ENCODE measurements around the gene WFS1. TPM values are rescaled to one million over a fixed set of nuclear protein-coding genes. Genes with fewer than 3 reads are reported as not detected.

Gene WFS1
- total and polyA plus RNA-seq, 2 of the 4 experiments (the other 2 are of a cell fraction) = 9.7 to 42.4 TPM

- no peak overlapping the region for H3K14ac ChIP-seq (replicated peaks; ENCODE audit: low read depth, low read length)
- no peak overlapping the region for H2BK5ac ChIP-seq (ENCODE audit: low read depth, low read length, poor library complexity, severe bottlenecking)
- CTCF ChIA-PET = no interaction called here
Measured at GRCh38 chr4:6222761-6223292, 46.8 kb upstream of the WFS1 start.

More at GRCh38 chr4:6222761-6223292, 46.8 kb upstream of the WFS1 start:
- Histone ChIP-seq H4K91ac (ENCODE audit: insufficient read depth, low read depth, low read length) (no peak overlapping the region), H3K36me3 (ENCODE audit: control insufficient read depth, insufficient read depth, low read length) (no peaks in the 10 kb centered on the region), H3K9me3 (ENCODE audit: control insufficient read depth, insufficient read depth, low read length) (peaks cover 5% of the 10 kb centered on the region), H3K4me1 (ENCODE audit: control insufficient read depth, insufficient read depth, low read length) (no peaks in the 10 kb centered on the region), H3K56ac (ENCODE audit: extremely low read depth, insufficient read depth, low read length) (no peak overlapping the region), H3K23ac (ENCODE audit: low read depth, low read length) (no peak overlapping the region), H4K8ac (ENCODE audit: low read depth in 2 of 2, low read length in 2 of 2) (no peak overlapping the region), H4K5ac (ENCODE audit: low read depth, low read length) (no peak overlapping the region), H2BK20ac (ENCODE audit: low read depth, low read length) (no peak overlapping the region), H3K18ac (ENCODE audit: low read depth, low read length) (no peak overlapping the region), H2AFZ (replicated peaks; ENCODE audit: low read length, poor library complexity) (no peak overlapping the region), H3K9me1 (ENCODE audit: insufficient read depth, low read length) (no peaks in the 10 kb centered on the region), H3K27ac (ENCODE audit: insufficient read depth, low read length) (no peak overlapping the region), H2BK120ac (ENCODE audit: low read depth, low read length) (no peak overlapping the region), H3K4me2 (ENCODE audit: low read depth, low read length) (no peak overlapping the region), H3K4me3 (ENCODE audit: insufficient read depth, low read depth, low read length) (no peak overlapping the region), H3K27me3 (ENCODE audit: control insufficient read depth, insufficient read depth, low read length) (peaks cover 3% of the 10 kb centered on the region; the same call in 1 of the 2 replicates), H3K9ac (ENCODE audit: low read depth, low read length) (no peak overlapping the region), H2BK15ac (ENCODE audit: low read depth, low read length) (no peak overlapping the region), H2AK5ac (ENCODE audit: low read depth, low read length) (no peak overlapping the region), H3K79me1 (ENCODE audit: low read depth in 1 of 2, low read length in 2 of 2) (no peaks in the 10 kb centered on the region), H3K4ac (ENCODE audit: low read depth, low read length) (no peak overlapping the region), H2AK9ac (replicated peaks; ENCODE audit: low read depth, low read length, poor library complexity) (no peak overlapping the region), H4K20me1 (ENCODE audit: insufficient read depth, low read length) (no peaks in the 10 kb centered on the region)
- intact Hi-C loops (cut with micrococcal nuclease) (no loop called here), dilution Hi-C loops (cut with HindIII; ENCODE audit: low sequenced_read_pairs, unreplicated experiment) (no loop called here), in situ Hi-C loops (cut with MboI; ENCODE audit: low sequenced_read_pairs) (no loop called here)
- no CpG with 5 or more reads among the region's 10 CpGs for WGBS, 2 experiments (ENCODE audit: extremely low coverage in 2 of 2, insufficient read length in 1 of 2)
- no peak for ATAC-seq (ENCODE audit: low read depth)
- TF ChIP-seq MAZ (IDR thresholded peaks at IDR 0.05; ENCODE audit: borderline replicate concordance, low read depth, low read length) (no peak), CHD1 (IDR thresholded peaks at IDR 0.05; ENCODE audit: low read depth, low read length) (no peak), CTCF (conservative IDR thresholded peaks at IDR 0.05; ENCODE audit: low read depth, low read length) (no peak), NFE2L2 (IDR thresholded peaks at IDR 0.05; ENCODE audit: low read depth, low read length) (no peak), RAD21 (IDR thresholded peaks at IDR 0.05; ENCODE audit: low read length) (no peak), USF2 (IDR thresholded peaks at IDR 0.05; ENCODE audit: low read depth, low read length) (no peak), ELK1 (IDR thresholded peaks at IDR 0.05; ENCODE audit: borderline replicate concordance, low read depth, low read length) (no peak), FOS (IDR thresholded peaks at IDR 0.05; ENCODE audit: low read depth, low read length) (no peak), RCOR1 (IDR thresholded peaks at IDR 0.05; ENCODE audit: insufficient replicate concordance, low read length) (no peak), RFX5 (IDR thresholded peaks at IDR 0.05; ENCODE audit: low read depth, low read length) (no peak), SMC3 (IDR thresholded peaks at IDR 0.05; ENCODE audit: low read depth, low read length) (no peak), POLR2A (IDR thresholded peaks at IDR 0.05; ENCODE audit: low read depth, low read length) (no peak), BHLHE40 (IDR thresholded peaks at IDR 0.05; ENCODE audit: low read depth, low read length) (no peak), MXI1 (IDR thresholded peaks at IDR 0.05; ENCODE audit: borderline replicate concordance, low read depth, low read length) (no peak), MAFK (IDR thresholded peaks at IDR 0.05; ENCODE audit: low read depth, low read length) (no peak), CEBPB (IDR thresholded peaks at IDR 0.05; ENCODE audit: low read depth, low read length) (no peak)
- no peak for DNase-seq
- no TSS peak for BruUV-seq (replicated peaks)
- POLR2A ChIA-PET (ENCODE audit: unreplicated experiment) = no interaction called here

All from IMR-90 (cell line).